ENCODE data around the gene PRRT2.

PRRT2 gene

DNA sequence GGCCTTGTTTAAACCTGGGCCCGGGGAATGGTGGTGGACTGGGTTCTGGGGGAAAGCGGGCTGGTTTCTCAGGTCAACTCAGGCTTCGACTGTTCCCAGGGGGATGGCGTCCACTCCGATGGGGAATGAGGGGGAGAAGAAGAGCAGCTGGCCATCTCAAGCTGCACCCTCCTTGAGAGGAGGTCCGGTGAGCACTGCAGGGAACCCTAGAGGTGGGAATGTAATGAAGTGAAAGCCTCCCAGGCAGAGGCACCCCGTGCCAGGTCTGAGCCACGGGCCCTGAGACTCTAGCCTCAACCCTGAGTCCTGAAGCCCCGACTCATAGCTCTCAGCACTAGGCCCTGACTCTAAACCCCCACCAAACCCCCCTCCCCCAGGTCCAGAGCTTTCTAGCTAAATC lies 52.2 kb downstream of the PRRT2 start:
- Histone ChIP-seq H3K9me2 (replicated peaks; ENCODE audit: insufficient read depth, low read length) (no peaks in the 10 kb centered on the region), H3K4me3 (ENCODE audit: low read length) (no peak overlapping the region), H3K4me2 (ENCODE audit: low read depth, low read length) (no peak overlapping the region), H3K9ac (ENCODE audit: low read length) (no peak overlapping the region), H3K79me2 (ENCODE audit: low read length) (peaks cover 16% of the 10 kb centered on the region), H3K27ac (ENCODE audit: low read length) (no peak overlapping the region), H4K20me1 (ENCODE audit: insufficient read depth, low read length) (no peaks in the 10 kb centered on the region), H3K27me3 (replicated peaks; ENCODE audit: insufficient read depth, low read length) (peaks cover 20% of the 10 kb centered on the region; the same call in 1 of the 2 replicates), H3F3A (ENCODE audit: insufficient read depth, low read length) (no peaks in the 10 kb centered on the region), H3K4me1 (ENCODE audit: low read length) (no peaks in the 10 kb centered on the region), H3K36me3 (replicated peaks; ENCODE audit: insufficient read depth, low read length) (no peaks in the 10 kb centered on the region), H2AFZ (ENCODE audit: low read length) (no peak overlapping the region), H3K9me3 (replicated peaks; ENCODE audit: insufficient read depth, low read length) (no peaks in the 10 kb centered on the region)
- TF ChIP-seq, protein P1, sequence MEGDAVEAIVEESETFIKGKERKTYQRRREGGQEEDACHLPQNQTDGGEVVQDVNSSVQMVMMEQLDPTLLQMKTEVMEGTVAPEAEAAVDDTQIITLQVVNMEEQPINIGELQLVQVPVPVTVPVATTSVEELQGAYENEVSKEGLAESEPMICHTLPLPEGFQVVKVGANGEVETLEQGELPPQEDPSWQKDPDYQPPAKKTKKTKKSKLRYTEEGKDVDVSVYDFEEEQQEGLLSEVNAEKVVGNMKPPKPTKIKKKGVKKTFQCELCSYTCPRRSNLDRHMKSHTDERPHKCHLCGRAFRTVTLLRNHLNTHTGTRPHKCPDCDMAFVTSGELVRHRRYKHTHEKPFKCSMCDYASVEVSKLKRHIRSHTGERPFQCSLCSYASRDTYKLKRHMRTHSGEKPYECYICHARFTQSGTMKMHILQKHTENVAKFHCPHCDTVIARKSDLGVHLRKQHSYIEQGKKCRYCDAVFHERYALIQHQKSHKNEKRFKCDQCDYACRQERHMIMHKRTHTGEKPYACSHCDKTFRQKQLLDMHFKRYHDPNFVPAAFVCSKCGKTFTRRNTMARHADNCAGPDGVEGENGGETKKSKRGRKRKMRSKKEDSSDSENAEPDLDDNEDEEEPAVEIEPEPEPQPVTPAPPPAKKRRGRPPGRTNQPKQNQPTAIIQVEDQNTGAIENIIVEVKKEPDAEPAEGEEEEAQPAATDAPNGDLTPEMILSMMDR (IDR thresholded peaks at IDR 0.05; ENCODE audit: low read length) = no peak
- TF ChIP-seq EZH2 (optimal IDR thresholded peaks at IDR 0.05; ENCODE audit: low read depth, low read length) (no peak), EZH2phosphoT487 (IDR thresholded peaks at IDR 0.05; ENCODE audit: low read length) (no peak)
- DNase-seq = no peak
